Upper lobe of right lung (tissue), 1 donor: ENCODE data around the gene ZNF609. TPM values are rescaled to one million over a fixed set of nuclear protein-coding genes. Genes with fewer than 3 reads are reported as not detected.
A peak's percentile ranks its signal among the peaks of the same experiment; 100 is the strongest.

Experiments
- ATAC-seq: fragments of 200-7000 bp; cut with Tn5 transposase; one replicate; pipeline ENCODE4 v1.9.1; 2020; ENCODE audit warnings: mild to moderate bottlenecking, moderate library complexity
- DNase-seq: peaks from one replicate; pipeline ENCODE4 v3.0.0-alpha.2; 2020
- H3K27ac ChIP-seq: fragments of 200-600 bp; one replicate; pipeline ENCODE4 v1.8.0; 2022
- H3K27me3 ChIP-seq: fragments of 200-600 bp; one replicate; pipeline ENCODE4 v1.8.0; 2022; ENCODE audit warnings: mild to moderate bottlenecking
- H3K36me3 ChIP-seq: fragments of 200-600 bp; one replicate; pipeline ENCODE4 v1.8.0; 2022
- H3K4me1 ChIP-seq: fragments of 200-600 bp; one replicate; pipeline ENCODE4 v1.8.0; 2022
- H3K4me3 ChIP-seq: fragments of 200-600 bp; one replicate; pipeline ENCODE4 v1.8.0; 2022; ENCODE audit warnings: mild to moderate bottlenecking
- H3K9me3 ChIP-seq: fragments of 200-600 bp; one replicate; pipeline ENCODE4 v1.8.0; 2022
- intact Hi-C: fragments of 100-400 bp; cut with DNase I; formaldehyde crosslinking; loops from one replicate; pipeline ENCODE4 v1.11.0; 2022
- total RNA-seq: library from RNA; stranded (reverse); fragmentation: NEBNext Ultra II Directional; extraction: Animal tissue kit (Norgen Biotek cat#: 25700); gene quantifications from one replicate; pipeline ENCODE4 v1.2.1, GENCODE V29; 2021
- TF ChIP-seq, protein P1 (sequence below): fragments of 200-600 bp; IDR thresholded peaks from one replicate; pipeline ENCODE4 v1.8.0; 2022; ENCODE audit warnings: antibody characterized with exemption
- donor health status: DM: no; HTN: yes; CAD: no; lungs with severe emphysema.

Gene ZNF609
- total RNA-seq, 1 donor from 2014 or later: 45.4 TPM

DNA sequence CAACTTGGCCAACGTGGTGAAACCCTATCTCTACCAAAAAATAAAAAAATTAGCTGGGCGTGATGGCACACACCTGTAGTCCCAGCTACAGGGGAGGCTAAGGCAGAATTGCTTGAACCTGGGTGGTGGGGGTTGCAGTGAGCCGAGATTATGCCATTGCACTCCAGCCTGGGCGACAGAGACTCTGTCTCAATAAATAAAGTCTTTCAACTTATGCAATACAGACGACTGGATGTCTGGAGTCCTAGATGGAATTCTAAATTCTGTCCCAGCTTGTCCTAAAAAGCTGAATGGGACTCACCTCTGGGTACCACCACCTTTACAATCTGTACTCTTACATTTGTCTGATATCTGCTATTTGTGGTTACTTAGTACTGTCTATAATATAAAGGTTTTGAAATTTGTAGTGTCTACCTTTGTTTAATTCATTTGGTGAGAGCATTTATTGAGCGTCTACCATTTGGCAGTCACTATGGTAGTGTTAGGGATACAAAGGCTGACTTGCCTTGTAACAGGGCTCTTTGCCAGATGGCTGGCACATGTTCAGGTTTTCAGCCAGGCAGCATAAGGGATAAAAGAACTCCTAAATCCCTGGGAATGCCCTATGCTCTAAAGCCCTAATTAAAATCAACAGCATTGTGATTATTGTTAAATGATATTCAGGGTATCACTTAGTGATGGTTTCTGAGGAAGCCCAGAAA, 7.2 kb upstream of the ZNF609 start:
- intact Hi-C loops: no loop called here
- Histone ChIP-seq H3K27ac (no peak overlapping the region), H3K36me3 (peaks cover 4% of the 10 kb centered on the region), H3K4me3 (no peak overlapping the region), H3K9me3 (no peaks in the 10 kb centered on the region), H3K27me3 (no peaks in the 10 kb centered on the region), H3K4me1 (no peaks in the 10 kb centered on the region)
- DNase-seq (no peak), ATAC-seq (no peak)
- TF ChIP-seq, protein P1, sequence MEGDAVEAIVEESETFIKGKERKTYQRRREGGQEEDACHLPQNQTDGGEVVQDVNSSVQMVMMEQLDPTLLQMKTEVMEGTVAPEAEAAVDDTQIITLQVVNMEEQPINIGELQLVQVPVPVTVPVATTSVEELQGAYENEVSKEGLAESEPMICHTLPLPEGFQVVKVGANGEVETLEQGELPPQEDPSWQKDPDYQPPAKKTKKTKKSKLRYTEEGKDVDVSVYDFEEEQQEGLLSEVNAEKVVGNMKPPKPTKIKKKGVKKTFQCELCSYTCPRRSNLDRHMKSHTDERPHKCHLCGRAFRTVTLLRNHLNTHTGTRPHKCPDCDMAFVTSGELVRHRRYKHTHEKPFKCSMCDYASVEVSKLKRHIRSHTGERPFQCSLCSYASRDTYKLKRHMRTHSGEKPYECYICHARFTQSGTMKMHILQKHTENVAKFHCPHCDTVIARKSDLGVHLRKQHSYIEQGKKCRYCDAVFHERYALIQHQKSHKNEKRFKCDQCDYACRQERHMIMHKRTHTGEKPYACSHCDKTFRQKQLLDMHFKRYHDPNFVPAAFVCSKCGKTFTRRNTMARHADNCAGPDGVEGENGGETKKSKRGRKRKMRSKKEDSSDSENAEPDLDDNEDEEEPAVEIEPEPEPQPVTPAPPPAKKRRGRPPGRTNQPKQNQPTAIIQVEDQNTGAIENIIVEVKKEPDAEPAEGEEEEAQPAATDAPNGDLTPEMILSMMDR: no peak

DNA sequence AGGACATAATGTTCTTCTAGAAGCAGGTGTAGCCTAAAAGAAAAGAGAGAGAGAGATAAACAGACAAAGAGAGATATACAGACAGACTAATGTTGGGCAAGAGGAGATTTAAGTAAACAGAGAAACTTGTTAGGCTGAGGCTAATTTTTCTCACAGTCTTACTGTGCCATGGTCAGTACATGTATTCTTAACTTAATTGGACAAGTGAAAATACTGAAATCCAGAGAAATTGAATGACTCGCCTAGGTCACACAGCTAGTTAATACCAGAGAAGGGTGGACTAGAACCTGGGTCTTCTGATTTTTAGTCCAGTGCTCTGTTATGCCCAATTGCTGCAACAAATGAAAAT, 6.7 kb upstream of the ZNF609 start:
- DNase-seq: no peak
- no peak for ATAC-seq
- Histone ChIP-seq H3K4me3 (no peak overlapping the region), H3K27ac (no peak overlapping the region), H3K4me1 (no peaks in the 10 kb centered on the region), H3K36me3 (no peaks in the 10 kb centered on the region), H3K9me3 (no peaks in the 10 kb centered on the region), H3K27me3 (no peaks in the 10 kb centered on the region)
- intact Hi-C loops: no loop called here
- TF ChIP-seq, protein P1: no peak

DNA sequence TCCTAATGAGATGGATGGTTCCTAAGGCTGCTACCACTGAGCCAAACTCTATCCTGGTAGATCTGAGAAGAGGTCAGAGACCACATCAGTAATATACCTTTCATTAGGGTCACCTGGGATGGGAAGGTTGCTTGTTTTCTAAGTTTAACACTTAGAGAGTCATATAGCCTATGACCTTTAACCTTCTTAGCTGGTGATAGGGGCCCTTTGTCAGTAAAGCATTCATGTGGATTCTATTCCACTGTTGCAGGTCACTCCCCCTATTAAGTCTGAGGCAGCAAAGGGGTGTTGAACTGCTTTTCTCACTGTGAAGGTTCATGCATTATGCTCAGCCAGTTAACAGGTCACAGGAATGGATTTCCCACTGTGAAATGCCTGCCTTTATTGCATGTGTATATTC, 6.1 kb upstream of the ZNF609 start:
- no peak for DNase-seq
- Histone ChIP-seq H3K36me3 (no peaks in the 10 kb centered on the region), H3K9me3 (no peaks in the 10 kb centered on the region), H3K27ac (no peak overlapping the region), H3K4me1 (peaks cover 3% of the 10 kb centered on the region), H3K4me3 (no peak overlapping the region), H3K27me3 (no peaks in the 10 kb centered on the region)
- no peak for ATAC-seq
- intact Hi-C loops: no loop called here
- TF ChIP-seq, protein P1: no peak

DNA sequence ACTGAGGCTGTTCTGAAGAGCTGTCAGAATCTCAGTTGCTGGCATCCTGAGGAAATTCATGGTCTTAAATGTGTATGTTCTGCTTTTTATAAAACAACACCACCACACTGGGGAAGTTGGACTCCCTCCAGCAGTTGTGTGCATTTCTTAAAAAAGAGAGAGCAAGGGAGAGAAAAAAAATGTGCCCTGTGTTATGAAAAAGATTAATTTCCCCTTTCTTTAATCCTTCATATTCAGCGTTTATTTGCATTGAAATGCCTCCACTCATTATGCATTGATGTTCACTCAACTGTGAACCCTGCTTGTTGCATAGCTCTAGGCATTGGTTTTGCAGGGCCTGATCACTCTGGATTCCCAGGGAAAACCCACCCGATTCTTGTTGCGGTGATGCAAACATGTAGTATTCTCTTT, 4.4 kb upstream of the ZNF609 start:
- Histone ChIP-seq H3K27me3 (no peaks in the 10 kb centered on the region), H3K4me1 (peaks cover 12% of the 10 kb centered on the region), H3K27ac (peak overlapping the region; percentile 40), H3K36me3 (no peaks in the 10 kb centered on the region), H3K9me3 (no peaks in the 10 kb centered on the region), H3K4me3 (no peak overlapping the region)
- TF ChIP-seq, protein P1: no peak
- intact Hi-C loops: no loop called here
- DNase-seq: no peak
- peak; percentile 6 for ATAC-seq

DNA sequence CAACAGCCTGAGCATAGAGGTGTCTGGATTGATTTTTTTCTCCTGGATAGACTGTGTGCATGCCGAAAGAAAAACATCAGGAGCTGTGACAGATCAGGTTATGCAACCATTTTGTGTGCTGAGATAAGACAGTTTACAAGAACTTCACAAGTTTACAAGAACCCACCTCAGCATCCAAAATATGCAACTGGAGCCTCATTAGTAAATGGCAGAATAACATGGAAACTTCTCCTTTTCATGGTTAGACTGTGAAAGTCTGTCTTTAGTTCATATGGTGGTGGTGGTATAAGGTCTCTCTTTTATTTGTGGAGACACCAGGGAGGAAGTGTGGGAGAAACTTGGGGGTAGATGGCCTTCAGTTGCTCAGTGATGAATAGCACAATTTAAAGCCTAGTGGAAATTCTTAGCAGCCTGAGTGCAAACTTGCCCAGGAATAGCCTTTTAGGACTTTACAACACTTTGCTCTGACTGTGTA, 3.7 kb upstream of the ZNF609 start:
- H3K27me3 ChIP-seq: no peaks in the 10 kb centered on the region
- no peak overlapping the region for H3K4me3 ChIP-seq
- no peaks in the 10 kb centered on the region for H3K36me3 ChIP-seq
- ATAC-seq (no peak), DNase-seq (no peak)
- TF ChIP-seq, protein P1: no peak
- H3K27ac ChIP-seq: peak overlapping the region; percentile 40
- no peaks in the 10 kb centered on the region for H3K9me3 ChIP-seq
- intact Hi-C loops: no loop called here
- H3K4me1 ChIP-seq: peaks cover 14% of the 10 kb centered on the region
